GM18858 (cell line): Measurements from ENCODE around the gene RASSF5.

ENCODE experiments used
- ATAC-seq: cut with Tn5 transposase; IDR thresholded peaks from one replicate; pipeline ENCODE4 v1.9.1; 2021; ENCODE audit not compliant: unreplicated experiment

RASSF5 gene

DNA sequence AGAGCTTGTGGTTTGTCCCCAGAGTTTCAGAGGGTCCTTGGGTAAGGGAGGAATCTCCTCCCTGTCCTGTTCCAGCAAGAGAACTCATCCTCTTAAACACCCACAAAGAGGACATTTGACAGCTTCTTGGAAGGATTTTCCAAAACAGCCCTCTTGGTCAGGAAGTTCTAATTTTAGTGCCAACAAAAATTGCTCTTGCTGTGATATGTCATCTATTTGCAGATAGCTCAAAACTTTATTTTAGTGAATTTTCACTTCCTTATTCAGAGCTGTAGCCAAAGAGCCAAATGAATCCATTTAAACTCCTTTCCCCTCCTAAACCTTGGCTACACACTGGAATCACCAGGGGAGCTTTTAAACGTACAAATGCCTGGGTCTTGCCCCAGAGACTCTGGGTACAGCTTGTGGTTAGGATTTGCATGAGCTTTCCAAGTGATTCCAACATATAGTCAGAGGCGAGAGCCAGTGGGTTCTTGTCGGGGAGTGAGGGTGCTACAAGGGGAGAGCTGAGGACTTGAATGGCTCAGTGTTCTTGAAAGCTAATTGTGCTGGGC is 11.8 kb upstream of the RASSF5 start:
- ATAC-seq, result no peak

DNA sequence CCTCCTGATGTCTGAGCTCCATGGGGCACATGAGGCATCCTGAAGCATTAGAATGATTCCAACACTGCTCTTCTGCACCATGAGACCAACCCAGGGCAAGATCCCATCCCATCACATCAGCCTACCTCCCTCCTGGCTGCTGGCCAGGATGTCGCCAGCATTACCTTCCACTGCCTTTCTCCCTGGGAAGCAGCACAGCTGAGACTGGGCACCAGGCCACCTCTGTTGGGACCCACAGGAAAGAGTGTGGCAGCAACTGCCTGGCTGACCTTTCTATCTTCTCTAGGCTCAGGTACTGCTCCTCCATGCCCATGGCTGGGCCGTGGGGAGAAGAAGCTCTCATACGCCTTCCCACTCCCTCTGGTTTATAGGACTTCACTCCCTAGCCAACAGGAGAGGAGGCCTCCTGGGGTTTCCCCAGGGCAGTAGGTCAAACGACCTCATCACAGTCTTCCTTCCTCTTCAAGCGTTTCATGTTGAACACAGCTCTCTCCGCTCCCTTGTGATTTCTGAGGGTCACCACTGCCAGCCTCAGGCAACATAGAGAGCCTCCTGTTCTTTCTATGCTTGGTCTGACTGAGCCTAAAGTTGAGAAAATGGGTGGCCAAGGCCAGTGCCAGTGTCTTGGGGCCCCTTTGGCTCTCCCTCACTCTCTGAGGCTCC is 11.1 kb upstream of the RASSF5 start:
- no peak for ATAC-seq

DNA sequence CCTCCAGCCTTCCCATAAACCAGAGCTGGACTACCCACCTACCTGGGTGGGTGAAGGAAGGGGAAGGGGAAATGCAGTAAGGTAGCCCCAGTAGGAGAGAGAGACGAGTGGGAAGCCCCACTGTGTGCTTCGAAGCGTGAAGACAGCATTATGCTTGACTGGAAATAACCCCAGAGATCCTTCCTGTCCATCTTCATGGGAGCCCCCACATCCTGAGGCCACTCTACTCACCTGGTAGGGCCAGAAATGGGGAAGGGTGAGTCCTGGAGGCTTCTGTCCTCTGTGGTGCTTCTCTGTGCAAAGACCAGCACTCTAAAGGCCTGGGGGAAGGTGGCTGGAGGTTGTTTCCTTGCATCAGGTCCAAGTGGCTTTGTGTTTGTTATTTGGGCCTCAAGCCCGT is 10.0 kb upstream of the RASSF5 start:
- ATAC-seq, result no peak

DNA sequence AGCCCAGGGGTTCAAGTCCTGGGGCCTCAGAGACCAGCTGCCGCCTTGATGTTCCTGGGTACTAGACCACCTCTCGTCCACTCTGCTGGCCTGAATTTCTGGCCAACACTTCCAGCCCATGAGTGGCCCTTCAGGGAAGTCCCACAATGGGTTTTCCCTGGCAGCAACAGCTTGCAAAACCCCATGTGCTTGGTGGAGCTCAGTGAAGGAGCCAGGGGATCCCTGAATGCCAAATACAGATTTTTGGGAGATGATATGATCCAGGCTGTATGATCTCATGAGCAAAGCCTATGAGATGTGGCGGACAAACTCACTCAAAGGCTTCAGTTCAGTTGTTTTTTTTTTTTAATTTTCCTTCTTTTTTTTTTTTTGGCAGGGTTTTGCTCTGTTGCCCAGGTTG is 9.6 kb upstream of the RASSF5 start:
- ATAC-seq, result no peak

DNA sequence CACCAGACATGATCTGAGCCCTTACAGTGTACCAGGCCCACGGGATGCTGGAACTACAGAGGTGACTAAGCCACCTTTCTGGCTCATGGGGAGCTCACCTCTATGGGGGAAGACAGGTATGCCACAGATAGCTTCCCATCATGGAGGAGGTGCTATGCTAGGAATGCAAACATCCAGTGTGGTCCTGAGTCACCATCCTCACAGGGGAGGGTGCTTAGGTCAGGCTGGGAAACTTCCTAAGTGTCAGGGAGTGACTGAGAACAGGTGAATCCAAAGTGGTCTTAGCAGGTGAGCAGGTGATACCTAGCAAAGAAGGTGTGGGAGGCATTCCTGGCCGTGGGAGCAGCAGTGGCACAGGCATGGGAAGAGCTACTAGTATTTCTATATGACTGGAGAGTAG is 8.6 kb upstream of the RASSF5 start:
- no peak for ATAC-seq

DNA sequence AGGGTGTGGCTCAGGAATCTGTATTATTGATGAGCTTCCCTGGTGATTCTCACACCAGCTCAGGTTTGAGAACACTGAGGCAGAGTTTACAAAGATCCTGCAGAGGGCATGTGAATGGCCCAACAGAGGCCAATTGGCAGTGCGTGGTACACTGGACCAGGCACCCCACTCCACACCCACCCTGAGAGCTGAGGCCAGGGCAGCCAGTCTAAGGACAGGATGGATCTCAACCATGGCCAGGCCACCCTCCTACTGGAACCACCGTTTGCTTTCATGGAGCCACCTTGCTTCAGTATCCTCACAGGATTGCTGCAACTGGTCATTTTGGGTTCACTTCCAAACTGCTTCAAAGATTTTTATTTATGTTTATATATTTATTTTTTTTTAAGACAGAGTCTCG is 7.3 kb upstream of the RASSF5 start:
- ATAC-seq, result no peak

DNA sequence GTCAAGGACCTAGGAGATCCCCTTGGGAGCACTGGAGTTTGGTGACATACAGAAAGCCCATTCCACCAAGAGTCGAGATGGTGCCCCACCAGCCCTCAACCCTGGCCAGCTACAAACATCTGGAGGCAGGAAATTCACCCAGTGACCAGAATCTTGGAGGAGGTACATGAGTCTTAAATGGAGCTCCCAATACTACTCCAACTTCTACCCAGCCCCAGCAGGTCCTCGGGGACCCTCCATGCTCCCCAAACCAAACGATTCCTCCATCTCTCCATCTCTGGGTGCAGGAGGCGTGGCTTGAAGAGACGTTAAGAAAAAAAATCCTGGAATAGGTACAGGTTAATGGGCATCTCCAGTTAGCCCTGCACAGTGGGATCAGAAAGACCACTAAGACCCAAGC is 5.5 kb upstream of the RASSF5 start:
- no peak for ATAC-seq

DNA sequence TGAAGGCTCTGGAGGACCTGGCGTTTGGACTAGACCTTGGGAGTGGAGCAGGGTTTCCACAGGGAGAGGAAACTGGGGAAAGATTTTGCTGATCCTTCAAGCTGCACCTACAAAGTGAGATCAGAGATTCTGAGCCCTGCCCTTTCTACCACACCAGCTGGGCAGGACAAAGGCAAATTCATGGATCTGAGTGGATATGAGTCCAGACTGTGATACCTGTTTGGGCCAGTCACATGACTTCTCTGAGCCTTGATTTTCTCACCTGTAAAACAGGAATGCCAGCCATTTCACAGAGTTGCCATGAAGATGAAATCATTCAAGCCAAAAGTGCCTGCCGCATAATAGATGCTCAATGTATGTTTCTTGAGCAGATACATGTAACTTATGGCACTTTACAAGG is 4.9 kb upstream of the RASSF5 start:
- ATAC-seq, result no peak

DNA sequence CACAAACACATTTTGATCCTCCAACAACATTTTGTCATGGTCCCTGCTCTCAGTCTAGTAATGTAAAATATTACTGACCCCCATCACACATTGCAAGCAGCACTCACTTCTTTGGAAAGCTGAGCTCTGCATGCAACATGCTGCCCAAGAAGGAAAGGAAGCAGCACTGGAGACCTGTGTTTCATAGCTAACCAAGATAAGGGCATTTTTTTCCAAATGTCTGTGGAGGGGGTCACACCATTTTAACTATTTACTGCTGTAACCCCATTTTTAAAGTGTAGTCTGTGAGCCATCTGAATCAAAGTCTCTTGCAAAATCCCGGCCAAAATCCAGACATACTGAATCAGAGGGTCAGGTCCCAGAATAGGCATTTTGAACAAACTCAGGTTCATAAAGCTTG is 4.5 kb upstream of the RASSF5 start:
- no peak for ATAC-seq

DNA sequence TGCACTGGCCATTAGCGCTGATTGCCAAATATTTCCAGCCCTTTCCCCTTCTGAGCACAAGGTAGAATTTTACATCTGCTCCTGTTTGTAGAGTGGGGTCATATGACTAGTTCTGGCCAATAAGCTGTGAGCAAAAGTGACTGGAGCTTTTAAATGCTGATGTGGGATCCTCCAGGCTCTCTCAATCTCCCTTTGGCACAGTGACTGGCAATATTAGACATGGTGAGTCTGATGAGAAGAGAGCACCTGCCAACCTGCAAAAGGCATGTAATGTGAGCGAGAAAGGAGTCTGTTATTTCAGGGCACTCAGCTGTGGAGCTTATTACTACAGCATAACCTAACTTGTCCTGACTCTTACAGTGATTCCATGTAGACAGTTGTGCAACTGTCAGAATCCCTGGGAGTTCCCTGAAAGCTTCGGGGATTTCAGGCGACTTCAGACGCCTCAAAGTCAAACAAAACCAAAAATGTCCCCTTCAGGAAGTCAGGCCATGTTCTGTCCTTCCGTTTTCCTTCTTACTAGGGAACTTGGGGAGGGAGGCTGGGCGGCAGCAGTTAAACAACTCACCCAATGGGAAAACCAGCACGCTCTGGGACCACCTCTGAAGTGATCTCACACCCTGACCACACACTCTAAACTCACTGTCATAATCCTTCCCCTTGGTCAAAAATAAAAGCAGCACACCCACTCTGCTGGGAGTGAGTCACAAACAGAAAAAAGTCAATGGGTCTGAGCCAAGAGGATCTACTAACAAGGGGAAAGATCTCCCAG is 3.6 kb upstream of the RASSF5 start:
- ATAC-seq, result peak; percentile 73

DNA sequence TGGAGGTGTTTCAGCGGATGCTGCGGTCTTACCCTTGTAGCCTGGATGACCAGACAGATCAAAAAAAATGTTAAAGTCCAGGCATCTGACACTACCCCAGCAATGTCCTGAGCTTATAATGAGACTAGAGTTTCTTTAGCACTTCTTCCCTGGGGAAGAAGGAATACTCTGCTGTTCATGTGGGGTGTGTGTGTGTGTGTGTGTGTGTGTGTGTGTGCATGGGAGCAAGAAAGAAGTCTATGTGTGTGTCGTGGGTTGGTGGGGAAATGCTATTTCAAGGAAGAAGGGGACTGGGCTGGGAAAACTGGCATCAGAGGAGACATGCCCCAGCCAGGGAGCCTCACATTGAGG is 3.0 kb upstream of the RASSF5 start:
- ATAC-seq, result no peak

DNA sequence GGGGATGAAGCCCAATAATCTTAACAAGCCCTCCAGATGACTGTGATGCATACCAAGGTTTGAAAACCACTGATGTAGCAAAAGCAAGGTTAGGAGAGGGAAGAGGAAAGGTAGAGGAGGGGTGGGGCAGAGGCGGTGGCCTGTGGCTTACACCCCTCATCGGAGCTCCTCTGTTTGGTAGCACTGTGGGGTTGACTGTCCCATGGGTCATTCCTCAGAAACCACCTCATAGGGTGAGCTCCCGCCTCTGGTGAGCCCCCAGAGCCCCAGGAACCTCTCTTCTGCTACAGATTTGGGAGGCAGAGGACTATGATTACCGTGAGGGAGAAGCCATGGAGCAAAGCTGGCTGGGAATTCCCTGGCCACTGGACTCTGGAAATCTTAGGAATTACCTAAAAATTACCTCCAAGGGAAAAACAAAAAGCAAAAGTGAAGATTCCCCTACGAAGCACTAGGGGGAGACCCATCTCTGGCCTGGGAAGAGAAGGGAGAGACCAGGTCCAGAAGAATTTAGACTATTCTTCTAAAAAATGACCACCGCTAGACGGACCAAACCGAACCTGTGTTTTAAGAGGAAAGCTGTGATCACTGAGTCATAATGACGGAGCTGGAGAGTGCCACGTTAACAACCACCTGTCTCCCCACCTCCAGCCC is 1.5 kb upstream of the RASSF5 start:
- no peak for ATAC-seq

DNA sequence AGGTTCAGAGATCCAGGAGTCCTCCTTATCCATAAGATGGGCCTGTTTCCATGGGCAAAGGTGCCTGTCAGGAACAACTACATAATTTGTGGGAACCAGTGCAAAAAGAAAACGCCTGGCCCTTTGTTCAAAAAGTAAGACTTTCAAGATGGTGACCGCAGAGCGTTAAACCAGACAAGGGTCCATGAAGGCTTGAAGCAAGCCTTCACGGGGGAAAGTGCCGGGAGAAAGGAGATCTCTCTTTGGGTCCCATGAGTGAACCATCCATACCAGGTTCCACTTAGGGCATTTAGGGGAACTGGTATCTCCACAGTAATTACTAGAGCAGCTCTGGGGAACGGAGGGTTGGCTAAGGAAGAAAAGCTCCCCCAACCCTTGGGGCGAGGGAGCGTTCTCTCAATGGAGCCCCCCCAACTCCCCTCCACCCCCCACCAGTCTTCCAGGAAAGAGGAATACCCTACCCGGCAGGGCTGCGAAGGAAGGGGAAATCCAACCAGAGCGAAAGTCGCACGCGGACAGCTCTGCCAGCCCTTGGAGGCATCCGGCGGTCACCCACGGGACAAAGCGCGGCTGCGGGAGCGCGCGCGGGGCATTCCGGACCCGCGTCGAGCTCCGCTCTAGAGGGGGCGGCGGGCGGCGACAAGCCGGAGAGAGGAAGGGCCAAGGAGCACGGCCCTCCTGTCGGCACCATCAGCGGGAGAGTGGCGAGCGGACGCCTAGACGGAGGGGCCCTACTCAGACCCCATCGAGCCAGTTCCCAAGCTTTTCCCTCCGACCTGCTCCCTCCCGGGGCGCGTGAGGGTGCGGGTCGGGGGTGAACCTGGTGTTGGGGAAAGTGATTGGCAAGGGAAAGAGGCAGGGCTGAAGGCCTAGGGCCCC is 687 bp upstream of the RASSF5 start:
- ATAC-seq, result no peak

DNA sequence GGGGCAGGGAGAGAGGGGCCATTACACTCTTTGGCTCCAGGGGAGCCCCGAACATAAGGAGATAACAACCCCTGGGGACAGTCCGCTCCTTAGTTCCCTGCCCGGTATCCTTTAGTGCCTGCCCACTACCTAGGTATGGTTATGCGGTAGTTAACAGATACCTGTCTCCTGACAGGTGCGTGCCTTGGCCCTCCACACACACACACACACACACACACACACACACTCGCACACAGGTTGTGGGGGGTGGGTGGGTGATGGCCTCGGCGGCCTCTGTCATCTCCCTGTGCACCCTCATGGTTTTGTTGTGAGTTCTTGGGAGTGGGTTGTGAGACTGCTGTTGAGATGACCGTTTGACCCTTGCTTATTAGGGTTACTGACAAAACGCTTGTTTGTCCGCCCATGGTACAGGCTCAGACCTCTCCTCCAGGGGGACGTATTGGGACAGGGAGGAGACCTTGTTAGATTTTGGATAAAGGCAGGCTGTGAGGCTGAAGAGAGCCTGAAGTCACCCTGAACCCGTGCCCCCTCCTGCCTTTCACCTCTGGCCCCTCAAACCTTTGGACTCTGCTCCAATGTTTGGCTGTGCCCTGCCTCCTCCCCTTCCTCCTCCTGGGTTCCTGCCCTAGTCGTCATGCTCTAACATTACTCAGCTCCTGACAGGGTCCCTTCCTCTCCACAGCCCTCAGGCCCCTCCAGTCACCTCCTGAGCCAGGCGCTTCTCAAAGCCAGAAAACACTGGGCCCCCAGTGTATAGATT is 979 bp downstream of the RASSF5 start:
- no peak for ATAC-seq

DNA sequence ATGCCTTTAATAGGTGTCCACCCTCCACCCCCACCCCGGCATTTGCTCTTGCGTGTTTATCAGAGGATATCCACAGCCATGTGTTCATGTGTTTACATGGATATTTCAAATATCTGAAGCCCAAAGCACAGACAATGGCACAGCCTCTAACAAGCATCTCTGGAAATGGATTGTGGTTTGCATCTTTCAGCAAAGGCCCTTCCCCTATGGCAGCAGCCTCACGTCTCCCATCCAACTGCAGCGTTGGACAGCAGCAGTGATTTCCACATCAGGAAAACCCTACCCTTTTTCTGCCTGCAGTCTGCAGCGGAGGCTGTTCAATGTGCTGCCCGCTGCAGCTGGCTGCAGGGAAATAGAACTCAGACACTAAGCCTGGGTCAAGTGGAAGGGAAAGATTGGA is 1.6 kb downstream of the RASSF5 start:
- ATAC-seq, result no peak

DNA sequence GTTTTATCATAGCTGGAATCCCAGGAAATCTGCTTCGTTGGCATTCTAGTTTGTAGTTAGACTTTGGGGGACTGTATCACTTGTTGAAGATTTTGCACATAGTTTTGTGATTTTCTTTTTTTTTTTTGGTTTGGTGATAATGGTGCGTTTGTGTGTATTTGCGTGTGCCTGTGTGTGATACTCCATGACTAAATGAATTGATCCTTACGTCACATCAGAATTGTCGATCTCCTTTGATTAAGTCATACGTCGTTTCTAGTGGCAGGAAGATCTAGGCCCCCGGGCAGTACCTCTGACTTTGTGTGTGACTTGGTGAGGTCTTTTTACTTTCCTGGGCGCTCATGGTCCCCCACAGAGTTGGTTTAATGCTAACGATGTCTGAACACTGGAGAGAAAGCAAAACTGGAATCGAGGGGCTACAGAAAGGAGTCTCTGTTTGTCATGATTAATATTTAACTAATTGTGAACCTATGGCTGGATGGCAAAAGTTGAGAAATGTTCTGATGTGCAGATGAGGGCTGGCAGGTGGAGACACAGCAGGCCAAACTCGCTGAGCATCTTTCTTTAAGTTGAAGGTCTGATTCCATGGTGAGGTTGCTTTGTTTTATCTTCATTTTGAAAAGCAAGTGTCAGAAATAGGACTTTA is 2.4 kb downstream of the RASSF5 start:
- no peak for ATAC-seq

DNA sequence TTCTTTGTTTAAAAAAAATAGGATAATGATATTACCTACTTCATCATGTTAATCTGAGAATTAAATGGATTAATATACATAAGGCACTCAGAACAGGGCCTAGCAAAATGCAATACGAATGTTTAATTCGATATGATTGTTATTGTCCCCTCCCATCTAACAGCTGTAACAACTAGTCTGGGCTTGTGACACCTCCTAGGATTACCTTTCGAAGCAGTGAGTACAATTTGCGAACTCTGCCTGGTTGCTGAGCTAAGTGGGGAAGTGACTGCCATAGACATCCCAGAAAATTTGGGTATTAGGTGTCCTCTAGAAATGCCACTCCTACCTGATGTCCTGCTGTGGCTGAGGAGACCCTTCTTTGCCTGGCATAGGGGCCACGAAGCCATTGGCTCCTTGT is 3.0 kb downstream of the RASSF5 start:
- no peak for ATAC-seq

DNA sequence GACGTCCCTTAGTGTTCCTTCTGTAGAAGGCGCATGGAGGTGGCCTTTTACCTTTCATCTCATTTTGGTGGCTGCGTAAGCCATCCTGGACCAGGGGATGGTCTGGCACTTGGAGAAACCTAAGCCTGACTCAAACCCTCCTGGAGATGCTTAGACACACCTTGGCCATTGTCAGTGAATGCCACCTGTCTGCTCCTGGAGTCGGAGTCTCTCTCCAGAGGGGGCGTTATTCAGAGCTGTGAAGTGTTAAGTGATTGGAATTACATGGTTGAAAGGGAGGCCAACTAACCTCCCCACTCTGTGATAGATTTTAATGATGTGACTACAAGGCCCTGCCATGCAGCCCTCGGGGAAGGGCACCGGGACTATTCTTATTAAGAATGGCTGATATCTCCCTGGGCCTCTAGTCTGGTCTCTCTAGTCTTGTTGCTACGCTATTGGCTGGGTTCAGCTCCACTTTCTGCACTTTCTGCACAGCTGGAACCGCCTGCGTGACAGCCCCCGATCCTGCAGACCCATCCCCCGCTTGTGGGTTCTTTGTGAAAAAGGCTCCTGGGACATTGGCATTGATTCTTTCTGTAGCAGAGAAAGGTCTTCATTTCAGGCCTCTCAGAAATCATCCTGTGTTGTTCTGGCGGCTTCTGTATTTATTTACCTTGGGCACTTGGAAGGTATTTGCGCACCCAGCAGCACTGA is 4.2 kb downstream of the RASSF5 start:
- ATAC-seq, result no peak

DNA sequence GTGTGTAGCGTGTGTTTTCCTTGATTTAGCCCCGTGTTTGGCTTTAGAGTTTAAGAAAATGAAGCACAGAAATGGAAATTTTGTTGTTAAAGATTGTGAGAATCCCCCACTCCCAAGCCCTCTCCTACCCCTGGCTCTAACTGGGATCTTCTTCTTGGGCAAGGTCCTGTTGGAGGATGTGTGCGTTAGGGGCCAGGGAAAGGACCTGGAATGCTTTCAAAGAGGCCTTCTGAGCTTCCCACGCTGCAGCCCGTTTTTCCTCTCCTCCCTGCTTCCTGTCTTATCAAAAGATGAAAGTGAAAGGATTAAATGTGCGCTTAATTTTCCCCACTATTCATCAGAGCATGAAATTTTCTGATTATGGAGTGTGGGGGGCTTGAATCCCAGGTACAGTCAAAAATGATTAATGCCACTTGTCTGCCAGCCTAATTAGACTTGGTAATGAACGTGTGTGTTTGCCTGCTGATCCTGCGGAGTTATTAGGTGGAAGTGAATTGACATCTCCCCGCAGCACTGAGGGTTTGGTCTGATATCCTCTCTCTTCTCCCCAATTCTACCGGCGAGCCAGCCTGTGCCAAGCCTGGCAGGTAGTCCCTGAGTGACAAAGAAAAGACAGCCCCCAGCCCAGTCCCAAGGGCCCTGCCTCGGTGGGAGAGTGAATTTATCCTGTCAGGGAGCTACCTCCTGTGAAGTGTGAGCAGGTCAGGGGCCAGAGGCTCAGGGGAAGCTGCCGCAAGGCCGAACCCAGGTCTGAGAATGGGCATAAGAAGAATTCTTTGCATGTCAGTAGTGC is 4.9 kb downstream of the RASSF5 start:
- ATAC-seq, result no peak
